B cell (primary cell): ENCODE measurements around the gene SEPHS2.

ENCODE experiments used
- CTCF ChIP-seq: fragments of 200-600 bp; IDR thresholded peaks from one replicate; pipeline ENCODE4 v1.8.0; 2022; ENCODE audit warnings: antibody characterized with exemption, mild to moderate bottlenecking
- EZH2 ChIP-seq: IDR thresholded peaks from 2 replicates; pipeline ENCODE4 v1.6.1; 2012; ENCODE audit warnings: borderline replicate concordance, low read depth, mild to moderate bottlenecking, moderate library complexity, low read length; ENCODE audit not compliant: insufficient read depth, poor library complexity, severe bottlenecking

GRCh38 chr16:30395155-30395991, 50.3 kb downstream of the SEPHS2 start, which contains the start of gene ZNF48:
- TF ChIP-seq EZH2 (no peak), CTCF (peak; percentile 26)
